HG03060 (cell line): Measurements from ENCODE around the gene FAM13C.

Source experiments
- ATAC-seq: cut with Tn5 transposase; IDR thresholded peaks from one replicate; pipeline ENCODE4 v1.9.1; 2021; ENCODE audit warnings: low read depth, moderate number of reproducible peaks; ENCODE audit not compliant: unreplicated experiment

Gene FAM13C

DNA sequence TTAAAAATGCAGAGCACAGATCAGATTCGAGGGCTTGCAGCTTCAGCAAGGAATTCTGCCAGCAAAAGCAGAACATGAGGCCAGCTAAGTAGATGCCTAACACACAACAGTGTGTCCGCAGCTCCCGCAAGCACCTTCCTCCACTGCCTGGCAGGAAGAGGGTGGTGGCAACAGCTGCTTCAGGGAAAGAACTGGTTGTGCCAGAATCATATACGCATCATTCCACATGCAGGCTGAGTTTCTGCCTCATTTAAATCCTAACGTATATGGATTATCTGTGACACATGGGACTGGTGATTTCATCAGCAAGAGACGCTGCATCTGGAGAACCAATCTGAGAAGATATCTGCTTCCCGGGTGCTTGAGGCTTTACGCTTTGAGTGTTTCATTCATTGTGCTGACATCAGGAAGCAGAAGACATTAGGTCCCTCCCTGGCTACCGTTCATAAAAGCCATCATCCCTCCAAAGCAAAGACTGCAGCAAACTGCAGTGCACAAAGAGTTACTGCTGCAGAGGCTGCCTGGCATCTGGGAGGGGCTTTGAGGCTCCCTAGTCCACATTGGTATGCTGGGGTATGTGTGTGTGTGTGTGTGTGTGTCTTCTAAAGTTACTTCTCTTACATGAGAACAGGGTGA lies 78.8 kb downstream of the FAM13C start:
- ATAC-seq = no peak

GRCh38 chr10:59281861-59282260 lies 80.5 kb downstream of the FAM13C start:
- ATAC-seq = no peak

- ATAC-seq = no peak
These were observed 82.3 kb downstream of the FAM13C start for GRCh38 chr10:59279991-59280505.

- ATAC-seq = no peak
These were observed 82.9 kb downstream of the FAM13C start for GRCh38 chr10:59279476-59279875.

DNA sequence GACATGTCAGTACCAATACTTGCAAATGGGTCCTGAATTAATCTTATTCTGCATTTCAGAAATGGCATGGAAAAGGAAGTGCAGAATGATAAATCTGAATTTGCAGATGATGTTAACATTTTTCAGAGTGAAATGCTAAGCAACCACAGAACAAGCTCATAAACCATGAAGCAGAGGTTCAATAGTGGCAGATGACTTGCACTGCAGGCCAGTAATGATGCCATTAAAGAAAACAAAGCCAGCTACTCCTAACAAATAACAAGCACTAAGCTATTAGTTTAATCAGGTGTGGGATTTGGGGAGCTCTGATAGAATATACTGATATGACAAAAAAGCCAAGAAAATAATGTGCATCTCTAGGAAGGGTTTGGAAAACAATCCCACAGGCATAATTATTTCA lies 85.4 kb downstream of the FAM13C start:
- ATAC-seq = no peak

DNA sequence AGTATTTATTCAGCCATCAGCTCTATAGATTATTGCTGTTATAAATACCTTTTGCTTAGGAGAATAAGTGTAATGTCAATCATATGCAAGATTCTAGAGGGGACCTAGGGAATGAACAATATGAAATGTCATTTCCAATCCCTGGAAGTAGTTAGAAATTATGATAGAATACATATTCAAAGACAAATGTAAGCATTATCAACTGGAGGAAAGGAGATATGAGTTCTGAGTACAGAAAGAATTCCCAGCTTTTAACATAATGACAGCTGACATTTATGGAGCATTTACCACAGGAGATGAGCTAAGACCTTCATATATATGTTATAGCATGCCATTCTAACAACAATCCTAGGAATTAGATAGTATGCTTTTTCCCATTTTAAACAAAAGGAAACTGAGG lies 86.2 kb downstream of the FAM13C start:
- ATAC-seq = no peak

GRCh38 chr10:59273445-59273844 lies 88.9 kb downstream of the FAM13C start:
- no peak for ATAC-seq

GRCh38 chr10:59272061-59272460 lies 90.3 kb downstream of the FAM13C start:
- no peak for ATAC-seq

DNA sequence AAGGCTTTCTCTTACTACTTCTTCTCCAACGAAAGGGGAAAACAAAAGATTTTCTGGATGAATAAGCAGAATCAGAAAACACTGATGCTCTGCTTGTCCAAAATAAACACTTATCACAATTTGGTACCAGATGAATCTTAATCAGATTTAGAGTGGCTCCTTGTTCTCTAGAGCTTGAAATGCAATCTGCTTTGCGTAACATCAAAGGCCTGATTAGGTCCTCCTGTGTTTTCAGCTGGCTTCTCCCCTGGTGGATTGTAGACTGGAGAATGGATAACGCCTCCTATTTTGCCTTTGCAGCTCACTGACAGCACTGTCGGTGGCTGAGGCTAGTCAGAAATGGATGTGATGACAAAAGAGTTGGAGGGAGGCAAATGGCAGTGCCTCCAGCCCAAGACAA lies 91.2 kb downstream of the FAM13C start:
- no peak for ATAC-seq

DNA sequence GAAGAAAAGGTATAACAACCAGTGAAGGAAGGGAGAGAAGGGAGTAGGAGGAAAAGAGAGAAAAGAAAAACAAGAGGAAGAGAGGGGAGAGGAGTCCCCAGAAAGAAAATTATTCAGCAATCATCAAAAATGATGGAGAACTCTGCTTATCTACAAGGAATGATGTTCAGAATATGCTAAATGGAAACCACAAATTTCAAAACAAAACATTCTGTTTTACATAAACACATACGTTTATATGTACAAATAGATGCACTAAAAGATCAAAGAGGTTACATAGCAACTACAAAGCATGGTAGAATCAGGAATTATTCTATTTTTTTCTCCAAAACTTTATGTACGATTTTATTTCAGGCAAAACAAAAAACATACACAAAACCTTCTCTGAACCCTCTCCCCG lies 91.9 kb downstream of the FAM13C start:
- ATAC-seq = no peak

DNA sequence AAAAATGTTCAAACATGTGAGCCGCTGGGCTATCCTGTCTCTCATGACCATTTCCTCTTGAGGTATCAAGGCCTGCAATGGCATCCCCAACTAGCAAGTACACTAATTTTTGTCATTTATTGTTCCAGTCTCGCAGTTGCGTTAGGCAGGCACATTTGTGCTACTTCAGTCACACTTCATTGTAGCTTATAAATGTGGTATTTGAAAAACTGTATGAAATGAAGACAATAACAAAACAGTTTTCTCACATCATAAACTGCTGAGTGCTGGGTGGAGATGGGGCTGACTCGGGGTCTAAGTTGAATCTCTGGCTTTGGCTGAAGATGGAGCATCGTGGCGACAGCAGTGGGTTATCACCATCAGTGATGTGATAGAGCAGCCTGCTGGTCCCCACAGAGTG lies 92.7 kb downstream of the FAM13C start:
- ATAC-seq = no peak

GRCh38 chr10:59268460-59268859 lies 93.9 kb downstream of the FAM13C start:
- no peak for ATAC-seq

- ATAC-seq = no peak
These were observed 96.0 kb downstream of the FAM13C start for GRCh38 chr10:59266321-59266720.

GRCh38 chr10:59265141-59265540 lies 97.2 kb downstream of the FAM13C start:
- ATAC-seq = no peak

- ATAC-seq = no peak
These were observed 103.5 kb downstream of the FAM13C start for GRCh38 chr10:59258890-59259289.

- ATAC-seq = no peak
These were observed 105.1 kb downstream of the FAM13C start for GRCh38 chr10:59257224-59257623.

GRCh38 chr10:59255463-59255862 lies 106.9 kb downstream of the FAM13C start:
- ATAC-seq = no peak

GRCh38 chr10:59252491-59252890 lies 109.9 kb downstream of the FAM13C start:
- ATAC-seq = no peak

GRCh38 chr10:59245686-59246085 lies 116.7 kb downstream of the FAM13C start:
- ATAC-seq = no peak

GRCh38 chr10:59244871-59245270 lies 117.5 kb downstream of the FAM13C start:
- no peak for ATAC-seq

DNA sequence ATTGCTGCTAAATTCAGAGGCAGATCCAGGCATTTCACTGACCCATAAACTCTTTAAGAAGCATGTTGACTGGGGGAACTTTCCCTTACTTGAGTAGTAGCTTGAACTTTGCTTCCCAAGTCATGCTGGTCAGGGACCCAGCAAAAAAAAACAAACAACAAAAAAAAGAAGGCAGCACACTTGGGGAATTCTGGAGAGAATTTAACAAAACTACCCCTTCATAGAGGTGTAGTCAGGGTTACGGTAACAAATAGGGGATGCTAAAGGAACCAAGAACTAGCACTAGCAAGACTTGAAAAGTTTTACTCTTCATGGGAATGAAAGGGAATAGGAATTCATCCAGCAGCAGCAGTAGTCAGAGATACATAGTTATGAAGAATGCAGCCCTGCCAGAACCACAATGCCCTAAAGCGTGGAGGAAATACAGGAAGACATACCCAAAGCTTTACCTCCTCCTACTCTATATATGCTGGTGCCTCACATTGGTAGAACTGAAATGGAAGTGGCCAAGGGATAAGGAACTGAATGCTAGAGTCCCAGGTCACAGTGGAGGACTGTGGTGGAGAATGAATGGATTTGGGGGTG lies 118.6 kb downstream of the FAM13C start:
- ATAC-seq = no peak

DNA sequence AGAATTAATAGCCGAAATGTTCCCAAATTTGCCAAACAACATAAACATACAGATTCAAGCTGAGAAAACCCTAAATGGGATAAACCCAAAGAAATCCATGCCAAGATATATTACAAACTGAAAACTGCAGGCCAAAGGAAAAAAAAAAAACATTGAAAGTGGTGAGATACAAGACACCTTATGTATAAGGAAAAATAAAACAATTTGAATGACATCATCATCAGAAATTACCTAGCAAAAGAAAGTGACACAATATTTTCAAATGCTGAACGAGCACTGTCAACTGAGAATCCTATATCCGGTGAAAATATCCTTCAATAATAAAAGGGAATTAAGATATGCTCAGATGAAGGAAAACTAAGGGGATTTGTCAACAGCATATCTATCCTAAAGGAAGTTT lies 119.4 kb downstream of the FAM13C start:
- no peak for ATAC-seq
